Activated T-helper 9 cell treated with anti-CD3 and anti-CD28 coated beads, Interleukin-2, amount 50 U/mL, for 16 hours (primary cell): ENCODE data around the gene GRIN3A.
"Not testable (repeated sequence)": the region's sequence is repeated elsewhere in the genome, so short reads cannot be mapped to it uniquely, and the experiment has no call there.

Source experiments
- DNase-seq: peaks from one replicate; pipeline ENCODE4 v3.0.0-alpha.2; 2020; ENCODE audit warnings: low read depth

The GRIN3A gene

DNA sequence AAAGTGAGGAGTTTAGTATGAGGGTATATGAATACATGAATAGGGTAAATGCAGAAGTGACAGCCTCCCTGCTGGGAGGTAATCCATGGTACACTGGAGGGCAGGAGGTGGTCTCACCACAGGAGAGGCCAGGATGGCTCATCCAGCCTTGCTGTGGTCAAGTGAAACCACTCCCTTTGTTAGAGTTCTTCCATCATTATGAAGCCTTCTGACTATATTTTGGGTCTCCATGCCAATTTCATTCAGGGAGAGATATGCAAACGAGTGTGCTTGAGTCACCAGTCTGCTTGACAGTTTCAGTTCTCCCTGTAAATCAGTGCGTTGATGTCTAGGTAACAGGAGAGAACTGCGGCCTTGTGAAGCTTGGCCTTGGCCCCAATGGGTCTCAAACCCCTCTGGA is 160.1 kb downstream of the GRIN3A start:
- DNase-seq, result no peak

DNA sequence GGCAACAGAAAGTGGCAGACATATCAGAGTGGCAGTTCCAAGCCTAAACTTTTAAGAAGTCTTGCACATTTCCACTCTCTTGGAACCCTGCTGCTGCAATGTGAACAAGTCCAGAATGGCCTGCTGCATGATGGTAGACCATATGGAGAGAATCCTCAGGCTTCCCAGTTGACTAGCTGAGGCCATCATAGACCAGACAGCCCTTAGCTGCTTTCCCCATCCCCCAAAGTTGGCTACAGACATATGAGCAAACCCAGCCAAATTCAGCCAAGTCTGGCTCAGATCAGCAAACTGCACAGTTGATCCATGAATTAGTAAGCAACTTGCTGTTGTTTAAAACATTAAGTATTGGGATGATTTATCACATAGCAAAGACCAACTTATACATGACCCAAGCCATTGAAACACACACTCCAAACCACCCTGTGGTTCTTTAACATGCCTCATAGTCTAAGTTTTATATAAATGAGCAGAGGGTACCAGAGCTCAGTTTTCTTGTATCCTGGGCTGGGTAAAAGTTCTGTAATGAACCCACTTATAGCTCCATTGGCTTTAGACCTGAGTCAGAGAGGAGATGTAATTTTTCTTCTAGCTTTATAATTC is 163.6 kb downstream of the GRIN3A start:
- no peak for DNase-seq

DNA sequence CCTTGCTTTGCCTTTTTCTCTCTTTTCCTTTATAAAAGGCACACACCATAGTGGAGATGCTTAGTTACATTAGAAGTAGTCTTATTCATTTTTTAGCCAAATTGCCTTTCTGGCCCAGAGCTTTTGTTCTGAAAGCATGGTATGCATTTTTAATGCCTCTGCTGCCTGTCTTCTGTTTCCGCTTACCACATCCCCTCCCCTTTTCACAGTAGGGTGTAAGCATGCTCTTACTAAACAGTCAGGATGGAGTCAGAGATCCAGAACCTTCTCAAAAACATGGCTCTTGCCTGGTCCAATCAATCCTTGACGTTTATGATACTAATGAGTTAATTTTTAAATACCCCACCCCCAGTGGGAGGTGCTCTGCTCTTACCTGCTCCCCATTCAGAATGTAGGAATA is 166.1 kb downstream of the GRIN3A start:
- no peak for DNase-seq

DNA sequence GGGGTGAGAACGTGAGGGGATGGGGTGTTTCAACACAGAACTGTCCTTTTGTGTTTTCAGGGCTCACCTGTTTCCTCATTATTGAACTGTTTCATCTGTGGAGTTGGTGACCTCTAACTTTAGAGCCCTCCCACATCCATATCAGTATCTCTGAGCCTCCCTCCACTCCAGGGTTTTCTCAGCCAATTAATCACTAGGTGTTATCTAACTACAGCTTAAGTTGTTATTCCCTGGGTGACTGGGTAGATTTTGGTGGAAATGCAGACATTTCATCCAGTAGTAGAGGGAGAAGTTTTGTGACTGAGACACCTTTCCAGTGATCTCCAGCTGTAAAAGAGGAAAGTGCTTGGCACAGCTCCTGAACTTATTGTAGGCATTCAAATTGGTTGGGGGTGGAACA is 167.3 kb downstream of the GRIN3A start:
- DNase-seq, result no peak

DNA sequence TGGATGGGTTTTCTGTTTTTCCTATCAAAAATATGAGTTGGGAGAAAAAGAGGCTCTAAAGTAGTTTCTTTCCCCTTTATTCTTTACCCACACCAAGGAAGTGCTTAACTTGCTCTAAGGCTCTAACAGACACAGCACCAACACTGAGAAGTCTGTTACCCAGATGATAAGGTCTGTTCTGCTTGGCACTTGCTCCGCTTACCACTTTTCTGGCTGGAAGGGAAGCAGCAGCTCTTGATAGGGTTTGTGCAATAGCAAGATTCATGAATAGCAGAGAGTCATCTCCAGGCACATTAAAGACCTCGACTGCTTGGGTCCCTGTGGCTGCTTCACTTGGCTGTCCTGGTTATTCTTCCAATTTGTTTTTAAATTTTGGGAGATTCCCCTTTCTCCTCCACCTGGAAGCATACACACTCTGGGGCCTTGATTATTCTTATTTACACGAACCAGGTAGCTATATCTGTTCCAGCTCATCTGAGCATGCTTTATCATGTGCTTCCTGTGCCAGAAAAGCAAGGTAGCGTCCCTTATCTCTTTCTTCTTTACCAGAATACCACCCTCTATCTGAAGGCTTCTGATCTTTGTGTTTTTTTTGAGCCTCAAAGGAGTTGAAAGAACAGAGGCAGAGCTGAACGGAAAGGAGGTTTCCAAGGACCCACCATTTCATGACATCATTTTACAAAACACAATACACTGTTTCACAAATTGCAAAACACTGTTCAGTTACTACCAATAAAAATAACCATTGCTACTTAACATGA is 168.5 kb downstream of the GRIN3A start:
- DNase-seq, result no peak

DNA sequence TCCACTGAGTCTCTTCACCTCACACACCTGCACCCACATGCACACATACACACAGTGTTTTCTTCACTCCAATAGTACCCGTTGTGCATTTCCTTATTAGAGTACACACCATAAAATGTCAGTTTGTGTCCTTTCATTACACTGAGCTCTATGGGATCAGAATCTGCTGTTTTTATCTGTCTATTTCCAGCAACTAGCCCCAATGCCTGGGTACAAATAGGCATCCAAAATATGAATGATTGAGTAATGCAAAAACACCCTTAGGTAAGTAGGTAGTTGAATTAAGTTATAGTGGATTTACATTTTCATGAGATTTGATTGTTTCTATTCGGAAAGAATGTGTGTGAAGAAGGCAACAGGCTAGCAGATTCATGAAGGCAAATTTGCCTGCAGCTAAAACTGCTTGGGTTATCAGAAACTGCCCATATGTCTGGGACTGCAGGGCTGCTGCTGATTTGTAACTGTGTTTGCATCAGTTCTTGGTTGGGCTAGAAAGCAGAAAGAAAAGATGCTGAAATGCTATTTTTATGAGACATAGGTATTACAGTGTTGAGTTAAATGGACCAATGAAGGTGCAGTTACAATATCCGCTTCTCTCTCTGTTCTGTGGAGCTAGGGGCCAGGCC is 170.6 kb downstream of the GRIN3A start:
- no peak for DNase-seq

DNA sequence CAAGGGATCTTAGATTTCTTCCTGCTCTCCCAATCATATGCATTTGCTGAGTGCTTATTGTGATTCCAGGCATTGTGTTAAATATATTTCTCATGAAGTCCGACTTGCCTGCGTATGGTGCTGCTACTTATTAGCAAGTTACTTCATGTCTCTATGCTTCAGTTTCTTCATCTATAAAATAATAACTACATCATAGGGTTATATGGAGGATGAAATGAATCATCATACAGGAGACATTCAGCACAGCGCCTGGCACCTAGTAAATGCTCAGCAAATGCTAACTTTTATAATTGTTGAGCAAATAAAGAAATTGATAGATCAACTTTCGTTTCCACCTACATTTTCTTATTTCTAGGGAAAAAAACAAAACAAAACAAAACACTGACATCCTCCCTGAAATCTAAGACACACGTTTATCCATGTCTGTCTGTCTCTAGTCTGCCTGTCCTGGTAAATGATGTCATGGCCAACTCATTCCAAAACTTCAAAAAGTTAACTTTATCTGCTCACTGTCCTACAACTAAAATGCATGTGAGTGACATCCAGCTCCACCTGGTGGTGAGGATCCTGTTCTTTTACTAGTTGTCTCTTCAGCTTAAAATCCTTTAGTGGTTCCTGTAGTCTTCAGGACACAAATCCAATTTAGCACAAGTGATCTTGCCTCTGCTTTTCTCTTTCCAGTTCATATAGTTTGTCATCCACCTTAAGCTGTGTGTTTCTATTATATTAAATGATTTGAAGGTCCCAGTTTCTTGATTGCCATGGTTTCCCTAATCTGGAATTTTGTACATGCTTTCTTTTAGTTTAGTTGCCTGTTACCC is 171.3 kb downstream of the GRIN3A start:
- DNase-seq, result no peak

DNA sequence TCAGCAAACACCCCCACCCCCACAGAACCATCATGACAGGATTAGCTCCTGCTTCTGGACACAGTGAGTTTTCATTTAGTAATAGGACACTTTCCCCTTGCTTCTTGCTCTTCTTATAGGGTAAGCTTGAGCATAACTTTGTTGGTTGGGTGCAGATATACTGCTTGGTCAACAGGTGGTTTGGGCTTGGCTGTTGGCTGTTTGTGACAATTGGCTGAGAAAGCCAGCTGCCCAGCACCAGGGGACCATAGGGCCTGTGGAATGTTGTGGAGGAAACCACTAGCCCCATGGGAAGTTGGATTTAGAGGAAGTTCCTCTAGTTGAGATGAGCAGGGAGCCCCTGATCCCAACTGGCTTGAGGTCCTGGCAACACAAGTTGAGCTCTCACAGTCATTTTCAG is 174.2 kb downstream of the GRIN3A start:
- no peak for DNase-seq

DNA sequence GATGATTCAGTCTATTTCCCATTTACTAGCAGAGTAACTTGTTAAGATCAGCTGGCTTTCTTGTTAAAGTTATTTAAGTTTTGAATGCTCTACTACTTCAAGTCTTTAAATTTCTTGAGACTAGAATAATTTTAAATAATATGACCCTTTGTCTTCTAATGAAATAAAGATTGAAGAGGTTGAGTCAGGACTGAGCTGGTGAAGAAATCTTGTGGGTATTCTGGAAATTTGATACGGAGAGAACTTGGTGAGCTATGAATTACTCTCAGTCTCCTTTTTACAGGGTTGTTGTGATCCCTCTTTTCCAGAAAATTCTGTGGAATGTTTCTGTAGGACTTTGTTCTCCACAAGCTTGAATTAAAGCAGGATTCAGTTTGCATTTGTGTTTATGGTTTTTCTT is 175.5 kb downstream of the GRIN3A start:
- no peak for DNase-seq

DNA sequence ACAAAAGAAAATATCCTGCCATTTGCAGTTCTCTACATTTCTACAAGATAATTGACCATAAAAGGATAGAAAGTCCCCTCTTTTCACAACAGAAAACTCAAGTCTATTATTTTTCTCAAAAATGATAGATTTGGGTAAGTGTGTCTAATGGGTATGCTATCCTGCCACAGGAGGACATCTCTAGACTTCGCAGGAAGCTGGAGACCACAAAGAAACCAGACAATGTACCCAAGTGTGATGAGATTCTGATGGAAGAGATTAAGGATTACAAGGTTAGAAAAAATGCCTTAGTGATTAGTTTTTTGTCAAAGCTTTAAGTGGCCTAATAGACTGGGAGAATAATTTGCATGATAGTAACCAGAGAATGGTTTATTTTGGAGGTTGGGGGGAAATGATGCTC is 176.7 kb downstream of the GRIN3A start:
- DNase-seq, result no peak

DNA sequence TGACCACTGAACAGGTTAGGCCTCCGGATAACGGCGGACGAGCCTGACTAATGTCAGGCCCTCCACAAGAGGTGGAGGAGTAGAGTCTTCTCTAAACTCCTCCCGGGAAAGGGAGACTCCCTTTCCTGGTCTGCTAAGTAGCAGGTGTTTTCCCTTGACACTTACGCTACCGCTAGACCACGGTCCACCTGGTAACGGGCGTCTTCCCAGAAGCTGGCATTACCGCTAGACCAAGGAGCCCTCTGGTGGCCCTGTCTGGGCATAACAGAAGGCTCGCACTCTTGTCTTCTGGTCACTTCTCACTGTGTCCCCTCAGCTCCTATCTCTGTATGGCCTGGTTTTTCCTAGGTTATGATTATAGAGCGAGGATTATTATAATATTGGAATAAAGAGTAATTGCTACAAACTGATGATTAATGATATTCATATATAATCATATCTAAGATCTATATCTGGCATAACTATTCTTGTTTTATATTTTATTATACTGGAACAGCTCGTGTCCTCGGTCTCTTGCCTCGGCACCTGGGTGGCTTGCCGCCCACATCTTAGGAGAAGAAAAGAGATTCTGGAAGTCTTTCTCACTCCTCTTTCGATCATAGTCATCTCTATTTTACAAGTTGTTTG is 188.9 kb downstream of the GRIN3A start:
- DNase-seq, result not testable (repeated sequence)

DNA sequence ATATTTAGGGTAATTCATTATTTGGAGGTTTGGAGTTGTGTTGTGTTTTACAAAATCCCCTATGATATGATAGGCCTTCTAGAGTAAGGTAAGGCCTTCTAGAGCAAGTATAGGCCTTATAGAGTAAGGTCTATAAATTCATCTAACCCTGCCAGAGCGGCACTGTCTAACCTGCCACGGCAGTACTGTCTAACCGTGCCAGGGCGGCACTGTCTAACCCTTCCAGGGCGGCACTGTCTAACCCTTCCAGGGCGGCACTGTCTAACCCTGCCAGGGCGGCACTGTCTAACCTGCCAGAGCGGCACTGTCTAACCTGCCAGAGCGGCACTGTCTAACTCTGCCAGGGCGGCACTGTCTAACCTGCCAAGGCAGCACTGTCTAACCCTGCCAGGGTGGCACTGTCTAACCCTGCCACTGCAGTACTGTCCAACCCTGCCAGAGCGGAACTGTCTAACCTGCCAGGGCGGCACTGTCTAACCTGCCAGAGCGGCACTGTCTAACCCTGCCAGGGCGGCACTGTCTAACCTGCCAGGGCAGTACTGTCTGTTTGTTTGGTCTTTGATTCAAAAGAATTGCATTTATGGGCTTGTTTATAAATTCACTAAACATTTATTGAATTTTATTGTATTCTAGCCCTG is 195.2 kb downstream of the GRIN3A start:
- DNase-seq, result no peak

DNA sequence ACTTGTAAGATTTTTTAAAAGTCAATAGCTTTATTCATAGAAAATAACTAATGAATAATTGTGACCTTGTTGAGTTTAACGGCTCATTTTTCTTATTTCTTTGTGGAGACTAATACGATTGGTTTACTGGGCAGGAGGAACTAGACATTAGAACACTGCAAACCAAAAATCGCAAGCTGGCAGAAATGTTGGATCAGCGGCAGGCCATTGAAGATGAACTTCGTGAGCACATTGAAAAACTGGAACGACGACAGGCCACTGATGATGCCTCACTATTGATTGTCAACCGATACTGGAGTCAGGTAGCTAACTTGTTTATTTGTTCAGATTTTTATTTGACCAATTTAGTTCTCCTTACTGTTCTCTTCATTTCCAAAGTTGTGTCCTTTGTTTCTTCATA is 198.4 kb downstream of the GRIN3A start:
- no peak for DNase-seq

DNA sequence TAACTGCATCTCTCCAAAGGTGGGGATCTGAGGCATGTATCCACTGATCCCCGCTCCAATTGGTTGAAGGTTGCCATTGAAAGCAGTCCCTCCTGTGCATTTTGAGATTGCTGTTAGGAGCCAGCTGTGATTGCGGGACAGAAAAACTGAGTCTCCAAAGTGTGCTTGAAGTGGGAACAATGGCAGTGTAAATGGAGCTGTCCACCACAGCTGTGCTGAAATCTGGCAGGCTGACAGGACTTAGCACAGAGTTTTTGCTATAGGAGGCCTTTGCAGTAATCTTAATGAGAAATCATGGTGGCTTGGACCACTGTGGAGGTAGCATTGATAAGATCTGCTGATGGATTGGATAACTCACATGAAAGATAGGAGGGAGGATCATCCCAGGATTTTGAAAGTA is 201.5 kb downstream of the GRIN3A start:
- no peak for DNase-seq

DNA sequence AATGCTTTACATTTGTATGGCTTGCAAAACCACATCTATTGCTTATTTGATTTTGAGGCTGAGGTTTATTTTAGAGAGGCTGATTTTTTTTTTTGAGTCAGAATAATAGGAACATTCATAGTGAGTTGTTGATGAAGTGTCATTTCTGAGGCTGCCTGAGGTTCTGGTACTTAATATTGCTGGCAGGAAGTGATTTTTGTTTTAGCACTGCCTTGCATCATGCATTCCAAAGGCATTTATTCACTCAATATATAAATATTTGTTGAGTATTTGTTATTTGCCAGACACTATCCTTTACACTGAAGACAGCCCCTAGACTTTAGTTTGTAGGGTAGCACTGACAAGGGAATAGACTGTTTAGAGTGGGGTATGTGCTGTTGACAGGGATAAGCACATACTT is 202.1 kb downstream of the GRIN3A start:
- DNase-seq, result no peak

DNA sequence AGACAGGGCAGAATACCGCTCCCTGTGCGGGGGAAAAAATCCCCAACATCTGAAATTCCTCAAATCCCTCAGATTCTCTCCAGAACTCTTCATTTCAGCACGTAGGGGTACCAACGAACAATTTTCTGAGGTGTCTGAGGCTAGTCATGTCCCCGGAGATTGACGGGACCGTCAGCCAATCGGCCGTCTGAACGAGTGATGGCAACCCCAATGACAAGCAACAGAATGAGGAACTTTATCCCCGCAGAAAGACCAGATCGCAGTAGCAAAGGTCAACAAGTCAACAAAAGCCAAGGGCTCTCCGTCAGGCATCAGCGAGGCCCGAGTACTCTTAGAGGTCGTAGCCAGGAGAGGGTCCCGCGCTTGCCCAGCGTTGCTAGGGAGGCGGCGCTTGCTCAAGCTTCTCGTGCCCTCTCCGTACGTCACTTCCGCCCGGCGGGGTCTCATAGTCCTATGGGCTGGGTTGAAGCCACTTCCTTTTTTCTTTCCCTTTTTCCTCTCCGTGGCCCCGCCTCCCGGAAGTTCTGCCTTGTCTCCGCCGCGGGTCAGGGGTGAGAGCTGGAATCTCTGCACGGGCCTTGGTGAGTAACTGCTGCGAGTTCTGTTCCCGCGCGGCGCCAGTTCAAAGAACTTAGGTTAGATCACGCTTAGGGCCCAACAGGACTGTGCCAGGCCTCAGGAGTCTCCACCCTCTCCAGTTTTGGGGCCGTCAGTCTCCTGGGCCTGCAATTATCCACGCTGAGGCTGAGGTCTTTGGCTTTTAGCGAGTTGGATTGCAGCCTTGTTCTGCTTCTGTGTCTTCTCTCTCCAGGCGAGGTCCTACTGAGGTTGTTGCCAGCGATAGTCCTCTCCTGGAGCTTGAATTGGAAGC is 204.9 kb downstream of the GRIN3A start, which contains the start of gene RNF20:
TSS of gene RNF20 (plus strand) at position 520 of the 871 bp plus-strand sequence. CDS start 1,571 bp downstream, outside the sequence.
- peak; percentile 99 for DNase-seq

DNA sequence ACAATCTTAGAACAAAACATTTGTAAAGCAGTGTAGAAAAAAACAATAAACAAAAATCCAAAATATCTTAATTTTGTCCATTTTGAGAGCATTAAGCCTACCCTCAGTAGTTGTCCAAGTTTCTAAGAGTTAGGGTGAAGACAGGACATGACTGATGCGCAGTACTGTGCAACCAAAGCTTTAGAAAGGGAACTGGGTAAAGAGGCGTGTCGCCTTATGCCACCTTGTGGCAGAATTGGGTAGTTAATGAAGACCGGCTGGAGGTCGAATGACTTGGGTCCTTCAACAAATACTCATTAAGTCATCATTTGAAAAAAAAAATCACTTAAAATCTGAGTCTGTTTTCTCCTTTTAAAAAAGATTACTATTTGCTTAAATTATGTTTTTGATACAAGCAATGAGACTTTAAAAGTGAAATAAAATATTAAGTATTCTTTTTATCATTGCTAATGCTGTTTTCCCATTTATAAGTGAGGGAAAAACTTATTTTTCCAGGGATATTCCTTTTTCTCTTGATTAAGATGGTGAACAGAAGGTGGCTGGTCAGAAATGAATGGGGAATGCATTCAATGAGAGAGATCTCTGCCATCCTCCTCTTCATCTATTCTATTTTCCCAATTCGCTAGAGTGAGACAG is 208.3 kb downstream of the GRIN3A start:
- peak; percentile 41 for DNase-seq

DNA sequence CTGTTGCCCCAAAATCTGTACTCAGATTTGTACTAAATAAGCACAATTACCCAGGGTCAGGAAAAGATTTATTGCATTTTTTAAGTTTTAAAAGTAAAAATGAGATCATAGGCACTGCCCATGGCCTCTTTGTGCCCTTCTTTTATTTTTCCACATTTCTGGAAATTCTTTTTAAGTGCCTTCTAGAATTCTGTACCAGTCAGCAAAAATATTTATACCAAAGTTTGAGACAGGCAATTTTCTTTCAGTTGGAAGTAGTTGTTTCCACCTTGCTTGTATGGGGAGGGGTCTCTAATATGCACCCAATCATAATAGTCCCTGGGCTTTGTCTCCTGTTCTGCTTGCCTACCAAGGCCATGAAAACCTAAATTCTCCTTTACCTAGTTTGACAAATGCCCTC is 210.4 kb downstream of the GRIN3A start:
- DNase-seq, result no peak

DNA sequence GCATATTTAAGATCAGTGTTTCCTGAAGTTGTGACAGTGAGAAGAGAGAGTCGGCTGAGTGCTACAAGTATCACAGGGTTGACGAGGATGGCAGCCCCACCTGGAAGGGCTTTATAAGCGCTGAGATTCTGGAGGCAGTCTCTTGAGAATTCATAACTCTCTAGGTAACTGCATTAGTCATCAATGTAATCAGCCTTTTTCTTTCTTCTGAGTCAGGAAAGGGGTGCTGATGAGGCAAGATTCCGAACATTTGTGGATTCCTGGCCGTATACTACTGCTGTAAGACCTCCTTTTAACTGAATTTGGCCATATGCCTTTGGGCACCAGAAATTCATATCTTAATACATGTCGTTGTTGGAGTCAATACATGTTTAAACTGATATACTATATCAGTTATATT is 211.4 kb downstream of the GRIN3A start:
- DNase-seq, result no peak

DNA sequence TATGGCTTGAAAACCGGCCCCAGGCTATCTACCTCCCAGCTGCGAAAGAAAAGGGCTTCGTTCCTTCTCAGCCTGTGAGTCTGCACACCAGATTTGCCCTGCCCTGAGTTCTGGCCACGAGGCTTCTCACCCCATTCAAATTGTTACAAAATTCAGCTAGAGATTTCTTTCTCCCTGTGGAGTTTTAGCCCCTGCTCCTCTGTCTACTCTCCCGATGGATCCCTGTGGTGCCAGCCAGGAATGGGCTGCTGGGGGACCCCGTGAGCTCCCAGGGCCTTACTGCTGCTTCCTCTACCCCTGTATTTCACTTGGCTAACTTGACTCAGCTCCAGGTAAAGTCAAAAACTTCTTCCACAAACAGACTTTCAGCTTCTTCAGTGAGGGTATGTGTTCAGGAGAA is 214.1 kb downstream of the GRIN3A start:
- no peak for DNase-seq
